ENCODE results near the gene ZNF860.
"Not testable (repeated sequence)": the region's sequence is repeated elsewhere in the genome, so short reads cannot be mapped to it uniquely, and the experiment has no call there.

- not testable (repeated sequence) for TF ChIP-seq POLR2A, CTCF (IDR thresholded peaks at IDR 0.05)
Measured at GRCh38 chr3:32010699-32011098, 29.1 kb downstream of the ZNF860 start.
